ENCODE data around the gene ATR.

DNA sequence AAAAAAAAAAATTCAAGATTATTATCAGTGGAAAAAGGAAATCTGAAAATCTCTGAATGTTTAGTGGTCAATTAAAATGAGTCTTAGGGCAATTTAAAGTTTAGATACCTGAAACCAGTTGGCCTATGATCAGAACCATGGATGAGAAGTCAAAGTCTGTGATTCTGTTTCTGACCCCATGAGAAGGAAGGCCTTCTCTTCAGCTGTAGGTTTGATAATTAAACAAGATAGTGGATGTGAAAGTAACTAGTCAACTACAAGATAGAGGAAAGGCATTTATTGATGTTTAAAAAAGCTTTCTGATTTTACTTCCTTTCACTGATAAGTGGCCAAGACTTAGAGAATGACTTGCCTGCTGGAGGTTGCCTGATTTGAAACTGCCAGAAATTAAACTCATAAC, 26.4 kb upstream of the ATR start:
- TF ChIP-seq, protein P1, sequence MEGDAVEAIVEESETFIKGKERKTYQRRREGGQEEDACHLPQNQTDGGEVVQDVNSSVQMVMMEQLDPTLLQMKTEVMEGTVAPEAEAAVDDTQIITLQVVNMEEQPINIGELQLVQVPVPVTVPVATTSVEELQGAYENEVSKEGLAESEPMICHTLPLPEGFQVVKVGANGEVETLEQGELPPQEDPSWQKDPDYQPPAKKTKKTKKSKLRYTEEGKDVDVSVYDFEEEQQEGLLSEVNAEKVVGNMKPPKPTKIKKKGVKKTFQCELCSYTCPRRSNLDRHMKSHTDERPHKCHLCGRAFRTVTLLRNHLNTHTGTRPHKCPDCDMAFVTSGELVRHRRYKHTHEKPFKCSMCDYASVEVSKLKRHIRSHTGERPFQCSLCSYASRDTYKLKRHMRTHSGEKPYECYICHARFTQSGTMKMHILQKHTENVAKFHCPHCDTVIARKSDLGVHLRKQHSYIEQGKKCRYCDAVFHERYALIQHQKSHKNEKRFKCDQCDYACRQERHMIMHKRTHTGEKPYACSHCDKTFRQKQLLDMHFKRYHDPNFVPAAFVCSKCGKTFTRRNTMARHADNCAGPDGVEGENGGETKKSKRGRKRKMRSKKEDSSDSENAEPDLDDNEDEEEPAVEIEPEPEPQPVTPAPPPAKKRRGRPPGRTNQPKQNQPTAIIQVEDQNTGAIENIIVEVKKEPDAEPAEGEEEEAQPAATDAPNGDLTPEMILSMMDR (IDR thresholded peaks at IDR 0.05) = no peak
- TF ChIP-seq POLR2AphosphoS5 (IDR thresholded peaks at IDR 0.05) = no peak
